NCI-H1436 treated with DMSO at 0.1 percent for 48 hours (cell line): Measurements from ENCODE around the gene GPR135.
"Not testable (repeated sequence)": the region's sequence is repeated elsewhere in the genome, so short reads cannot be mapped to it uniquely, and the experiment has no call there.

Experiments
- DNase-seq: peaks from one replicate; lab custom pipeline; 2025; lab: John Stamatoyannopoulos, UW

GPR135 gene

GRCh38 chr14:59475709-59476108 is 10.5 kb upstream of the GPR135 start:
- no peak for DNase-seq

GRCh38 chr14:59474172-59474571 is 9.0 kb upstream of the GPR135 start:
- no peak for DNase-seq

- DNase-seq, result no peak
These were observed 479 bp downstream of the GPR135 start for GRCh38 chr14:59464486-59465315.

- DNase-seq, result no peak
These were observed 1.2 kb downstream of the GPR135 start for GRCh38 chr14:59463787-59464485.

GRCh38 chr14:59461891-59462290 is 3.3 kb downstream of the GPR135 start:
- no peak for DNase-seq

GRCh38 chr14:59460378-59460777 is 4.8 kb downstream of the GPR135 start:
- DNase-seq, result no peak

GRCh38 chr14:59458486-59458885 is 6.7 kb downstream of the GPR135 start:
- no peak for DNase-seq

- no peak for DNase-seq
These were observed 9.8 kb downstream of the GPR135 start for GRCh38 chr14:59455411-59455810.

- DNase-seq, result no peak
These were observed 11.0 kb downstream of the GPR135 start for GRCh38 chr14:59454139-59454538.

- DNase-seq, result no peak
These were observed 13.3 kb downstream of the GPR135 start for GRCh38 chr14:59451849-59452248.

GRCh38 chr14:59450716-59451115 is 14.5 kb downstream of the GPR135 start:
- DNase-seq, result no peak

GRCh38 chr14:59448673-59449072 is 16.5 kb downstream of the GPR135 start:
- not testable (repeated sequence) for DNase-seq

- DNase-seq, result no peak
These were observed 25.8 kb downstream of the GPR135 start for GRCh38 chr14:59439256-59439965.

- DNase-seq, result no peak
These were observed 27.0 kb downstream of the GPR135 start for GRCh38 chr14:59438195-59438647.

- DNase-seq, result no peak
These were observed 29.2 kb downstream of the GPR135 start for GRCh38 chr14:59435987-59436386.

- DNase-seq, result no peak
These were observed 30.1 kb downstream of the GPR135 start for GRCh38 chr14:59435101-59435500.

GRCh38 chr14:59429790-59430189 is 35.4 kb downstream of the GPR135 start:
- no peak for DNase-seq

- DNase-seq, result no peak
These were observed 36.6 kb downstream of the GPR135 start for GRCh38 chr14:59428581-59429012.

- no peak for DNase-seq
These were observed 37.3 kb downstream of the GPR135 start for GRCh38 chr14:59427653-59428580.

- DNase-seq, result no peak
These were observed 39.8 kb downstream of the GPR135 start for GRCh38 chr14:59425322-59425935.
